Mucosa of descending colon (tissue), 3 donors: Measurements from ENCODE around the gene MATN1. TPM values are rescaled to one million over a fixed set of nuclear protein-coding genes. Genes with fewer than 3 reads are reported as not detected.
A peak's percentile ranks its signal among the peaks of the same experiment; 100 is the strongest.

ENCODE experiments used
- ATAC-seq: fragments of 200-7000 bp; cut with Tn5 transposase; one replicate; pipeline ENCODE4 v1.9.1; 2020; ENCODE audit warnings: mild to moderate bottlenecking, moderate library complexity
- DNase-seq, 3 donors: peaks; one replicate each; pipeline ENCODE4 v3.0.0-alpha.2; 2020
- H3K36me3 ChIP-seq: fragments of 200-600 bp; one replicate; pipeline ENCODE4 v1.8.0; 2021; ENCODE audit warnings: low read depth, mild to moderate bottlenecking
- H3K4me1 ChIP-seq: fragments of 200-600 bp; one replicate; pipeline ENCODE4 v1.8.0; 2021; ENCODE audit warnings: low read depth, mild to moderate bottlenecking
- H3K4me3 ChIP-seq: fragments of 200-600 bp; one replicate; pipeline ENCODE4 v1.8.0; 2021; ENCODE audit warnings: mild to moderate bottlenecking
- H3K9me3 ChIP-seq: fragments of 200-600 bp; one replicate; pipeline ENCODE4 v1.8.0; 2021; ENCODE audit warnings: mild to moderate bottlenecking
- intact Hi-C, 2 donors: fragments of 100-400 bp; cut with DNase I in 1 of 2; cut with micrococcal nuclease in 1 of 2; formaldehyde crosslinking; loops; one replicate each; pipeline versions ENCODE4 v1.11.0 to v1.11.1; 2022; cut with DNase I, micrococcal nuclease
- total RNA-seq, 3 donors: library from RNA; stranded (reverse); fragmentation: NEBNext Ultra II Directional in 2 of 3; extraction: Animal tissue kit (Norgen Biotek cat#: 25700) in 2 of 3; gene quantifications; one replicate each; pipeline versions ENCODE4 v1.2.1 to v1.2.4, GENCODE V29; 2021 to 2023
- TF ChIP-seq, protein P1 (sequence below): fragments of 200-600 bp; IDR thresholded peaks from one replicate; pipeline ENCODE4 v1.8.0; 2022; ENCODE audit warnings: antibody characterized with exemption, mild to moderate bottlenecking
- donor health status: DM: no; HTN: no; CAD: no; lungs with moderate emphysema.
- donor health status: DM: no; HTN: no; CAD: no.
- donor health status: DM: no; HTN: yes; CAD: no.

The MATN1 gene
- total RNA-seq, 3 donors from 2014 or later: 0.22 TPM; not detected in 2

GRCh38 chr1:30721812-30722537, 1.4 kb downstream of the MATN1 start:
- no peaks in the 10 kb centered on the region for H3K36me3 ChIP-seq
- intact Hi-C loops: loop anchor here in 1 of 2 donors (5.0 kb wide), 1 partner anchor 55 kb away; no protein-coding TSS in a partner anchor
- H3K9me3 ChIP-seq: no peaks in the 10 kb centered on the region
- H3K4me3 ChIP-seq: no peak overlapping the region
- ATAC-seq (no peak), DNase-seq (peak in 2 of 3 donors; percentile 57 to 64)
- peaks cover 13% of the 10 kb centered on the region for H3K4me1 ChIP-seq
- TF ChIP-seq, protein P1, sequence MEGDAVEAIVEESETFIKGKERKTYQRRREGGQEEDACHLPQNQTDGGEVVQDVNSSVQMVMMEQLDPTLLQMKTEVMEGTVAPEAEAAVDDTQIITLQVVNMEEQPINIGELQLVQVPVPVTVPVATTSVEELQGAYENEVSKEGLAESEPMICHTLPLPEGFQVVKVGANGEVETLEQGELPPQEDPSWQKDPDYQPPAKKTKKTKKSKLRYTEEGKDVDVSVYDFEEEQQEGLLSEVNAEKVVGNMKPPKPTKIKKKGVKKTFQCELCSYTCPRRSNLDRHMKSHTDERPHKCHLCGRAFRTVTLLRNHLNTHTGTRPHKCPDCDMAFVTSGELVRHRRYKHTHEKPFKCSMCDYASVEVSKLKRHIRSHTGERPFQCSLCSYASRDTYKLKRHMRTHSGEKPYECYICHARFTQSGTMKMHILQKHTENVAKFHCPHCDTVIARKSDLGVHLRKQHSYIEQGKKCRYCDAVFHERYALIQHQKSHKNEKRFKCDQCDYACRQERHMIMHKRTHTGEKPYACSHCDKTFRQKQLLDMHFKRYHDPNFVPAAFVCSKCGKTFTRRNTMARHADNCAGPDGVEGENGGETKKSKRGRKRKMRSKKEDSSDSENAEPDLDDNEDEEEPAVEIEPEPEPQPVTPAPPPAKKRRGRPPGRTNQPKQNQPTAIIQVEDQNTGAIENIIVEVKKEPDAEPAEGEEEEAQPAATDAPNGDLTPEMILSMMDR: no peak

DNA sequence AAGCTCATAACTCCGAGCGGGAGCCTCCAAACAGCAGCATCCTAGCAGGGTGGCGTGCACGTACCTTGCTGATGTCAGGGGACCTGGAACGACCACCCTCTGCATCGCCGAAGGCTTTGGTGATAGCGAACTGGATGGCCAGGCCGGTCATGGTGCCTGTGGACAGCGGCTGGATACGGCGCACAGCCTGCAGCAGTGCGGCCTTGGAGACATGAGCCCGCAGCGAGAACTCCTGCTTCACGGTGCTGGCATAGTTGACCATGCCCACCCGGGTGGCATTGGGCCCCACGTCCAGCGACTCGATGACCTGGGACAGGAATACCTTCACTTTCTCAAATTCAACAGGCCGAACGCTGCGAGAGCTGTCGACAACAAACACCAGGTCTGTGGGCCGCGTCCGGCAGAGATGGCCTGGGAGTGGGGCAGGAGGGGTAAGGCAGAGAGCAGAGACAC, 2.0 kb downstream of the MATN1 start:
- ATAC-seq (no peak), DNase-seq (no peak)
- intact Hi-C loops: loop anchor here in 1 of 2 donors (5.0 kb wide), 1 partner anchor 56 kb away; no protein-coding TSS in a partner anchor
- H3K4me1 ChIP-seq: peaks cover 13% of the 10 kb centered on the region
- H3K9me3 ChIP-seq: no peaks in the 10 kb centered on the region
- TF ChIP-seq, protein P1: no peak
- H3K36me3 ChIP-seq: no peaks in the 10 kb centered on the region
- H3K4me3 ChIP-seq: no peak overlapping the region

DNA sequence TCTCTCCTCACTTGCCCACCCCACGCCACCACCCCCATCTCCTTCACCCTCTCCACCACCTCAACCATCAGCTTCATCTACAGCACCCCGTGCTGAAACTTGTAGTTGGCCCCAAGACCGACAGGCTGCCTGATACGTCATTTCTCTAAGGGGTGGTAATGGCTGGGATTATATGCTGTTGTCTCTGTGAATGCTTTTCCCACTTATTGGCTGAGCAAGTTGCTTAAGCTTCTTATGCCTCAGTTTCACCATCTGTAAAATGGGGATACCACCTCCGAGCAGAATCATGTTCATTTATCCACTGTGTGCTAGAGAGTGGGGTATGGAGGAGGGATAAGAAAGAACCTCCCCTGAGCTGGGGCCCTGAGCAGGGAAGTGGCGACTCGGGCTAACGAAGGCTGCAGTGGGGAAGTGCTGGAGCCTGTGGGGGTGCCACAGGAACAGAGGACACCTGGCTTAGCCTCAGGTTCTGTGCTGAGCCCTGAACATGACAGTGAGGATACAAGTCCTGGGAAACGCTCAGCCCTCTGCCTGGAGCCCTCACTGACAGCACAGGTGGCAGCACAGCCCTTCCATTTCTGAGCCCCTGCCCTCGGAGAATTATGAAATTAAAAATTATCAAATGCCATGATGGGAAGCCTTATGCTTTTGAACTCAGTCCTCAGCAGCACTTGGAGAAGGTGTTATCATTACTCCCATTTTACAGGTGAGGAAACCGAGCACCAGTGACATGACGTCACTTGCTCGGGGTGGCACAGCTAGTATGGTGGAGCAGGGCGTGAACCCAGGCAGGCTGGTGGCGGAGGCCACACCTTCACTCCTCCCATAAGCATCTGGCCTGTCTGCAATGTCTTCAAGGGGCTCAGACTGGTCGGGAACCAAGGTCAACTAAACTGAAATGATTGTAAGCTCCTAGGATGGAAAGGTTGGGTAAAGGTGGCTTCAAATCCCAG, 2.8 kb downstream of the MATN1 start:
- H3K4me1 ChIP-seq: peaks cover 13% of the 10 kb centered on the region
- TF ChIP-seq, protein P1: no peak
- intact Hi-C loops: loop anchor here in 1 of 2 donors (5.0 kb wide), 1 partner anchor 57 kb away; no protein-coding TSS in a partner anchor
- no peak for ATAC-seq
- H3K9me3 ChIP-seq: no peaks in the 10 kb centered on the region
- no peak for DNase-seq
- H3K36me3 ChIP-seq: no peaks in the 10 kb centered on the region
- no peak overlapping the region for H3K4me3 ChIP-seq

- Histone ChIP-seq H3K4me3 (peak overlapping the region; percentile 19), H3K36me3 (no peaks in the 10 kb centered on the region), H3K4me1 (peaks cover 13% of the 10 kb centered on the region), H3K9me3 (peaks cover 4% of the 10 kb centered on the region)
- TF ChIP-seq, protein P1: no peak
- no peak for ATAC-seq
- intact Hi-C loops: loop anchor here (1.0 to 10.0 kb wide), 3 partner anchors 58 to 1485 kb away; partner anchors contain the start of genes MECR (in 1 of the 2) and PTPRU (in 1 of the 2)
- DNase-seq: no peak
Measured at GRCh38 chr1:30719406-30720270, 3.7 kb downstream of the MATN1 start.
